T-cell (primary cell): ENCODE measurements around the gene NPDC1. TPM values are rescaled to one million over a fixed set of nuclear protein-coding genes. Genes with fewer than 3 reads are reported as not detected.
"Not testable (repeated sequence)": the region's sequence is repeated elsewhere in the genome, so short reads cannot be mapped to it uniquely, and the experiment has no call there.

Experiments
- ATAC-seq, 4 experiments: fragments of 200-7000 bp in 3 of 4; fragments of 150-1000 bp in 1 of 4; cut with Tn5 transposase; replicated peaks in 1 of 4; 1 replicate in 3 of 4; 2 replicates in 1 of 4; pipeline ENCODE4 v1.10.0; 2021; ENCODE audit warnings: moderate library complexity in 3 of 4, mild to moderate bottlenecking in 2 of 4, moderate number of reproducible peaks in 1 of 4
- CTCF ChIA-PET, 2 donors: fragments of 300-600 bp; sonication (Branson Sonifier 250); formaldehyde crosslinking; loops; one replicate each; lab custom pipeline; 2022; ENCODE audit warnings: antibody characterized with exemption in 2 of 2; lab: Charles Lee
- POLR2A ChIA-PET, 2 donors: fragments of 300-600 bp; sonication (Branson Sonifier 250); formaldehyde crosslinking; loops; one replicate each; lab custom pipeline; 2022; ENCODE audit warnings: antibody characterized with exemption in 2 of 2; lab: Charles Lee
- DNase-seq, 35 experiments: peaks; one replicate each; pipeline versions ENCODE4 v3.0.0 to v3.0.0-alpha.2; 2013 to 2023
- H3K27ac ChIP-seq: one replicate; pipeline ENCODE4 v1.5.1; 2013; ENCODE audit warnings: low read length
- H3K27me3 ChIP-seq, 2 experiments: replicated peaks in 1 of 2; 1 replicate in 1 of 2; 2 replicates in 1 of 2; pipeline versions ENCODE4 v1.6.1 to v1.7.0; 2013; ENCODE audit warnings: low read length in 1 of 2, mixed read lengths in 1 of 2; ENCODE audit not compliant: control insufficient read depth in 2 of 2, insufficient read depth in 2 of 2; ENCODE audit errors: extremely low read depth in 1 of 2
- H3K36me3 ChIP-seq, 2 donors: 1 replicate in 1 of 2; 2 replicates in 1 of 2; pipeline versions ENCODE4 v1.6.1 to v1.7.0; 2013; ENCODE audit warnings: low read length in 1 of 2; ENCODE audit not compliant: control insufficient read depth in 2 of 2, insufficient read depth in 1 of 2; ENCODE audit errors: extremely low read depth in 1 of 2
- H3K4me1 ChIP-seq, 2 experiments: 1 replicate in 1 of 2; 2 replicates in 1 of 2; pipeline versions ENCODE4 v1.6.1 to v1.7.0; 2013; ENCODE audit warnings: low read length in 2 of 2, mixed read lengths in 1 of 2; ENCODE audit not compliant: insufficient read depth in 2 of 2, control insufficient read depth in 1 of 2; ENCODE audit errors: extremely low read depth in 1 of 2
- H3K4me3 ChIP-seq, 2 donors: 1 replicate in 1 of 2; 2 replicates in 1 of 2; pipeline versions ENCODE4 v1.5.1 to v1.7.0; 2013; ENCODE audit warnings: mild to moderate bottlenecking in 2 of 2, low read length in 1 of 2, moderate library complexity in 1 of 2; ENCODE audit not compliant: control insufficient read depth in 1 of 2; ENCODE audit errors: extremely low read depth in 1 of 2
- H3K9me3 ChIP-seq: 2 replicates; pipeline ENCODE4 v1.7.0; 2013
- H3K27ac Mint-ChIP-seq, 2 donors: one replicate each; pipeline ENCODE4 v1.8.0; 2020 to 2021; ENCODE audit warnings: mild to moderate bottlenecking in 2 of 2, mixed read lengths in 2 of 2
- H3K27me3 Mint-ChIP-seq, 2 donors: one replicate each; pipeline ENCODE4 v1.8.0; 2021 to 2022; ENCODE audit warnings: mixed read lengths in 2 of 2
- H3K36me3 Mint-ChIP-seq: one replicate; pipeline ENCODE4 v1.8.0; 2021; ENCODE audit warnings: mixed read lengths
- H3K4me1 Mint-ChIP-seq, 3 donors: one replicate each; pipeline ENCODE4 v1.8.0; 2020 to 2022; ENCODE audit warnings: mixed read lengths in 3 of 3, mild to moderate bottlenecking in 1 of 3
- H3K4me3 Mint-ChIP-seq, 3 donors: one replicate each; pipeline ENCODE4 v1.8.0; 2020 to 2022; ENCODE audit warnings: mild to moderate bottlenecking in 3 of 3, mixed read lengths in 3 of 3, moderate library complexity in 3 of 3
- H3K9me3 Mint-ChIP-seq, 3 donors: one replicate each; pipeline ENCODE4 v1.8.0; 2020 to 2022; ENCODE audit warnings: mixed read lengths in 3 of 3
- WGBS: methylation state at CpG from one replicate; pipeline ENCODE4 v1.1.5; 2013; ENCODE audit warnings: missing lambda C conversion rate; ENCODE audit not compliant: insufficient coverage; 5-methylcytosine and 5-hydroxymethylcytosine counted together
- total RNA-seq, 35 experiments: library from RNA in 6 of 35; stranded (reverse) in 6 of 35; fragments of 120-200 nt in 1 of 35; gene quantifications; one replicate each; pipeline versions ENCODE4 v1.2.1 to v1.2.4 and lab custom pipeline; 2013 to 2026

NPDC1 gene
- total RNA-seq, 5 donors from 2014 or later (not counting 1 experiment from before 2014, with no cell fraction given), result 32.4 to 76.7 (median 57.0) TPM

DNA sequence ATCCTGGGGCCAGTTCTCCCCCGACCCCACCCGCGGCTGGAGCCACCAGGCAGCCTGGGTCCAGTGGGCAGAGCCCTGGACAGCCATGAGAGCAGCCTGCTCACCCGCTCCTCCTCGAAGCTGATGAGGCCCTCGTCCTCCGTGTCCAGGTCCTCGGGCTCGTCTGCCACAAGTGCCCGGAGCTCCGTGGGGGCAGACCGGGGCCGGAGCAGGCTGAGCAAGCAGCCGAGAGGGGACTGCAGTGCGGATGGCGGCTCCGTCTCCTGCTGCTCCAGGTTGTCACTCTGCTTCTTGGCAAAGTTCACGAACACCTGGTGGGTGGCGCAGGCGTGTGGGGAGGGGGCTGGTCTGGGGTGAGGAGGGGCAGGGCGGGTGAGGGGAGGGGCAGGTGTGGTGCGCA, 37.7 kb downstream of the NPDC1 start:
- Histone ChIP-seq H3K27ac (no peak overlapping the region), H3K27me3 (no peaks in the 10 kb centered on the region), H3K4me1 (peaks cover 0 to 17% of the 10 kb centered on the region in 2 experiments), H3K36me3 (peaks cover 0 to 20% of the 10 kb centered on the region in 2 donors), H3K9me3 (no peaks in the 10 kb centered on the region), H3K4me3 (no peak overlapping the region)
- 83% methylated on average over 20 of the region's 22 CpGs for WGBS
- Mint-ChIP-seq H3K27ac (no peak overlapping the region), H3K27me3 (no peaks in the 10 kb centered on the region), H3K9me3 (no peaks in the 10 kb centered on the region), H3K36me3 (peaks cover 6% of the 10 kb centered on the region), H3K4me3 (no peak overlapping the region), H3K4me1 (peaks cover 0 to 6% (median 6%) of the 10 kb centered on the region in 3 donors)
- ATAC-seq, result no peak
- POLR2A ChIA-PET, result no interaction called here
- DNase-seq, result no peak
- CTCF ChIA-PET, result no interaction called here

DNA sequence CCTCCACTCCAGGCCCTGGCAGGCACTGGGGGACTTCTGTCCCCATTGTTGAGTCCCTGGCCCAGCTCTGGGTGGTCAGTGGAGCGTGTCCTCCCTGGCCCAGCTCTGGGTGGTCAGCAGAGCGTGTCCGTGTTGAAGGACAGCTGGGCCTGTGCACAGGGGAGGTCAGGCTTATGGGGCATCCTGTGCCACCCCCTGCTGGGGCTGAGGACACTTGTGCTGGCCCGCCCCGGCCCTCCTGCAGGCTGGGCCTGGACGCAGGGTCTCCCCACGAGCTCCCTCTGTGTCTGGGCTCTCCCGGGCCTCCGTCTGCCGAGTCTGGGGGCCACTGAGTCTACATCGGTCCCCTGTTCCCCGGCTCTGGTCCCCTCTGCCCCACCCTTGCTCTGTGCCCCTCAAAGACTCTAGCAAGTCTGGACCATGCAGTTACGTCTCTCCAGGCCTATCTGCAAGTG, 38.1 kb downstream of the NPDC1 start:
- H3K9me3 Mint-ChIP-seq, result no peaks in the 10 kb centered on the region
- 86% methylated on average over 13 of the region's 13 CpGs for WGBS

DNA sequence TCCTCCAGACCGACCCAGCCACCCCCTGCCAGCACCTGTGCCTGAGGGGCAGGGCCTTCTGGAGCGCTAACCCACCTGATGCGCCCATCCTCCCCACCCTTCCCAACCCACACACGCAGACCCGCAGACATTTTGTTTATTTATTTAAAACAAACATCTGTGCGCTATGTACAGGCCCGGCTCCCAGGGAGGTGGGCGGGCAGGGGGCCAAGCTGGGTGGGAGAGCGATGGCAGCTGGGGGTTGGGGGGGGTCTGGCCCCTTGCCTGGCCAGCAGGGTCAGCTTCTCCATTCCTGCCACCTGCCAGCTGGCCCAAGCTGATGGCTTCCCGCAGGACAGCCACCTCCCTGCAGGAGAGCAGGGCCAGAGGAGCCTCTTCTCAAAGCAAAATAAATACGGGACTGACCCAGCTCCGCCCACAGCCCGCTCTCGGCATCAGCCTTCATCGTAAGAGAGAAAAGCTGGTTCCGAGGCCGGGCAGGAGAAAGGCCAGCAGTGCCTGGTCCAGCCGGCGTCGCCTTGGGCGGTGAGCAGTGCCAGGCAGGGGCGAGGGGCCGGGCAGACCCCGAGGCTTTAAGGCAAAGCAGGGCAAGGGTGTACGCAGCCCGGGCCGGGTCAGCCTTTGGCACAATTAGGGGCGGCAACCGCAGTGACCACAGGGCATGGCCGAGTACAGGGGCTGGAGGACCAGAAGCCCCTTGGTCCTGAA, 38.7 kb downstream of the NPDC1 start:
- Histone ChIP-seq H3K27me3 (peaks cover 0 to under 1% of the 10 kb centered on the region in 2 experiments), H3K36me3 (peaks cover 0 to 16% of the 10 kb centered on the region in 2 donors), H3K9me3 (no peaks in the 10 kb centered on the region), H3K4me1 (peaks cover 0 to 17% of the 10 kb centered on the region in 2 experiments), H3K27ac (no peak overlapping the region), H3K4me3 (no peak overlapping the region)
- Mint-ChIP-seq H3K9me3 (no peaks in the 10 kb centered on the region), H3K27me3 (no peaks in the 10 kb centered on the region), H3K4me1 (peaks cover 0 to 6% (median 6%) of the 10 kb centered on the region in 3 donors), H3K36me3 (peaks cover 3% of the 10 kb centered on the region), H3K4me3 (no peak overlapping the region), H3K27ac (no peak overlapping the region)
- 91% methylated on average over 20 of the region's 30 CpGs for WGBS
- ChIA-PET CTCF (no interaction called here), POLR2A (interaction anchor here in 1 of 2 donors (0.6 kb wide), 1 partner anchor 41 kb away, joined by 3 read pairs; no protein-coding TSS in a partner anchor)
- DNase-seq, result no peak
- ATAC-seq, result no peak

More for the DNA sequence above, 38.1 kb downstream of the NPDC1 start:
- Histone ChIP-seq H3K9me3 (no peaks in the 10 kb centered on the region), H3K4me3 (no peak overlapping the region), H3K36me3 (peaks cover 0 to 20% of the 10 kb centered on the region in 2 donors), H3K4me1 (peaks cover 0 to 17% of the 10 kb centered on the region in 2 experiments), H3K27me3 (no peaks in the 10 kb centered on the region), H3K27ac (no peak overlapping the region)
- Mint-ChIP-seq H3K4me3 (no peak overlapping the region), H3K27ac (no peak overlapping the region), H3K4me1 (peaks cover 0 to 6% (median 6%) of the 10 kb centered on the region in 3 donors), H3K27me3 (no peaks in the 10 kb centered on the region), H3K36me3 (peaks cover 6% of the 10 kb centered on the region)
- DNase-seq (no peak), ATAC-seq (no peak)
- ChIA-PET CTCF (no interaction called here), POLR2A (interaction anchor here in 1 of 2 donors (0.6 kb wide), 1 partner anchor 42 kb away, joined by 3 read pairs; no protein-coding TSS in a partner anchor)

DNA sequence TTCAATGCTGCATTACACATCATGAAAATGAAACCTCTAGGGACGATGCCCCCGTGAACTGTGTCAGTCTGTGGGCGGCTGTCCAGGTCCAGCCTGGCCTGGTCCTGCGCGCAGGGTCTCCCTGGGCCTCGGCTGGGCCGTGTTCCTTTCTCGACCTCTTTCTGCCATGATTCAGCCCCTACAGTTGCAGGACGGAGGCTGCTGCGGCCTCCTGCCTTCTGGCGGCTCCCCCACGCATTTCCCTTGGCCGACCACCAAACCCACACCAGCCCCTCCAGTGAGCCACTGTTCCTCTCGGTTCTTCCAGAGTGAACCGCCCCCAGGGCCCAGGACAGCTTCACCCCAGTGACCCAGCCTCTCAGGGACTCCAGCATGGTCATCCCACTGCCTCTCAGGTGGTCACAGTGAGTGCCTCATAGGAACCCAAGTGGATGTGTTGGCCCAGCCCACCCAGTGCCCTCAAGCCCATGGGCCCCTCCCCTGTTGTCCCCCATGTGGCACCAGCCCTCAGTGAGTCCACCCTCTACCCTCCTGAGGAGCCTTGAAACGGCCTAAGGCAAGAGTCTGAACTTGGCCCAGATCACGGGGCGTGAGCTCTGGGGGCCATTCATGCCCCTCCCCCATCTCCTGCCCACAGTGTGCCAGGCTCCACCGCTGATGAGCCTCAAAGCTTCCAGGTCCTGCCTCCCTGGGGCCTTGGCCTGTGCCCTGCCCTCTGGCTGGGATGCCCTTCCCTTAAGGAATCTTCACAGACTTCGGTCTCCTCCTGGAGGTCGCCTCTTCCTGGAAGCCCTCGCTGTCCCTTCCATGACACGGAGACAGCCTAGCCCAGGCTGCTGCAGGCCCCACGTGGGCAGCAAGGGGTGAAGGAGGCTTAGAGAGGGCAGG, 39.6 kb downstream of the NPDC1 start:
- H3K27ac Mint-ChIP-seq, result peak overlapping the region in 1 of 2 donors; percentile 34

DNA sequence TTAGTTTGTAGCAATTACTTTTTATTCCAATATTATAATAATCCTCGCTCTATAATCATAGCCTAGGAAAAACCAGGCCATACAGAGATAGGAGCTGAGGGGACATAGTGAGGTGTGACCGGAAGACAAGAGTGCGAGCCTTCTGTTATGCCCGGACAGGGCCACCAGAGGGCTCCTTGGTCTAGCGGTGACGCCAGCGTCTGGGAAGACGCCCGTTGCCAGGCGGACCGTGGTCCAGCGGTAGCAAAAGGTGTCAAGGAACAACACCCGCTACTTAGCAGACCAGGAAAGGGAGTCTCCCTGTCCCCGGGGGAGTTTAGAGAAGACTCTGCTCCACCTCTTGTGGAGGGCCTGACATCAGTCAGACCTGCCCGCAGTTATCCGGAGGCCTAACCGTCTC, 41.7 kb downstream of the NPDC1 start:
- peaks cover 6 to 16% (median 9%) of the 10 kb centered on the region in 3 donors for H3K4me1 Mint-ChIP-seq
- DNase-seq, result peak in 1 of 35 experiments; percentile 13
- H3K27ac Mint-ChIP-seq, H3K9me3 ChIP-seq, POLR2A ChIA-PET, H3K27me3 Mint-ChIP-seq, H3K4me3 Mint-ChIP-seq, CTCF ChIA-PET, H3K4me3 ChIP-seq, H3K9me3 Mint-ChIP-seq, H3K27me3 ChIP-seq, H3K27ac ChIP-seq, ATAC-seq, H3K36me3 Mint-ChIP-seq, H3K36me3 ChIP-seq: not testable (repeated sequence)
- peaks cover 0 to 36% of the 10 kb centered on the region in 2 experiments for H3K4me1 ChIP-seq
- 48% methylated on average over 3 of the region's 17 CpGs for WGBS

More for the DNA sequence above, 39.6 kb downstream of the NPDC1 start:
- H3K4me3 ChIP-seq, result no peak overlapping the region
- DNase-seq (no peak), ATAC-seq (no peak)
- Mint-ChIP-seq H3K9me3 (no peaks in the 10 kb centered on the region), H3K4me1 (peaks cover 0 to 6% (median 6%) of the 10 kb centered on the region in 3 donors), H3K36me3 (no peaks in the 10 kb centered on the region), H3K27me3 (no peaks in the 10 kb centered on the region), H3K4me3 (no peak overlapping the region)
- POLR2A ChIA-PET, result no interaction called here
- WGBS, result 52% methylated on average over 23 of the region's 24 CpGs
- CTCF ChIA-PET, result no interaction called here
- peaks cover 0 to 5% of the 10 kb centered on the region in 2 experiments for H3K27me3 ChIP-seq
- H3K4me1 ChIP-seq, result peaks cover 0 to 19% of the 10 kb centered on the region in 2 experiments
- no peak overlapping the region for H3K27ac ChIP-seq
- H3K36me3 ChIP-seq, result peaks cover 0 to 12% of the 10 kb centered on the region in 2 donors
- no peaks in the 10 kb centered on the region for H3K9me3 ChIP-seq

DNA sequence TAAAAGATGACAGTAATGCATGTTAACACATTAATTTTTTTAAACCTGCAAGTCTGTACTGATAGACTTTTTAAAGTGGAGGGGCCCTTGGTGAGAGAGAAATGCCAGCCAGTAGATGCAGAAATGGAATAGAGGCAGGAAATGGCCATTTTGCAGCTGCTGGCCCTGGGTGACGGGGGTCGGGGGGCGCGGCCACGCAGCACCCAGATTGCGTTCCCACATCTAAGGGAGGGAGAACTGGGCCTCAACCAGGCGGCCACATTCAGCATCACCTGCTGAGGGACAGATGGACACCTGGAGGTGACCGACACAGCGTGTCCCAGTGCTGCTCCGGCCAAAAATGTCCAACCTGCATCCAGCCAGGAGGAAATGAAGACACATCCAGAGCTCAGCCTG, 43.3 kb downstream of the NPDC1 start:
- peaks cover 14 to 29% (median 24%) of the 10 kb centered on the region in 3 donors for H3K4me1 Mint-ChIP-seq
- H3K36me3 Mint-ChIP-seq, result no peaks in the 10 kb centered on the region
- Histone ChIP-seq H3K27me3 (peaks cover 0 to 15% of the 10 kb centered on the region in 2 experiments), H3K4me3 (no peak overlapping the region), H3K27ac (no peak overlapping the region), H3K4me1 (peaks cover 1 to 52% of the 10 kb centered on the region in 2 experiments), H3K9me3 (no peaks in the 10 kb centered on the region), H3K36me3 (no peaks in the 10 kb centered on the region)
- H3K4me3 Mint-ChIP-seq, result no peak overlapping the region
- H3K9me3 Mint-ChIP-seq, result no peaks in the 10 kb centered on the region
- DNase-seq (no peak), ATAC-seq (no peak)
- H3K27me3 Mint-ChIP-seq, result peaks cover 0 to 4% of the 10 kb centered on the region in 2 donors
- ChIA-PET CTCF (no interaction called here), POLR2A (no interaction called here)
- 88% methylated on average over 10 of the region's 10 CpGs for WGBS
- H3K27ac Mint-ChIP-seq, result no peak overlapping the region
